Measurements from ENCODE around the gene NEDD4L.

Gene NEDD4L

GRCh38 chr18:58114766-58115165 is 70.7 kb downstream of the NEDD4L start:
- DNase-seq (ENCODE audit: low read depth in 2 of 2, low spot score in 1 of 2): no peak

DNA sequence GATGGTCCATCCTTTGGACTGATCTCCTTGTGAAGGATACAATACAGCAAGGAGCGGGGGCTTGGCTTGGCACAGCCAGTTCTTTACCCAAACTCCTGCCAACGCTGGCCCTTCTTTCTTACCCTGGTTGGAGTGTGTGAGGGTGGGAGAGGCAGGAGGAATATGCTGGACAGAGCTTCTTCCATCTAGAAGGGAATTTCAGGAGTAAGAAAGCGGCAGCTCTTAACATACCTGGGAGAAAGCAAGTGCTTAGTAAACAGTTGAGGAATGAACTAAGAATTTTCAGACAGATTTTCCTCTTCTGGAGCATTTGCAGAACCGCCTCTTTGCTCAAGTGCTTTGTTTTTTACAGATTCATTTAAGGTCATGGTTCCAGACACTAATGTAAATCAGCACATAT is 72.8 kb downstream of the NEDD4L start:
- no peak for DNase-seq (ENCODE audit: low read depth in 2 of 2, low spot score in 1 of 2)

- DNase-seq (ENCODE audit: low read depth in 2 of 2, low spot score in 1 of 2): no peak
Observed at GRCh38 chr18:58117786-58118403, 73.9 kb downstream of the NEDD4L start.

DNA sequence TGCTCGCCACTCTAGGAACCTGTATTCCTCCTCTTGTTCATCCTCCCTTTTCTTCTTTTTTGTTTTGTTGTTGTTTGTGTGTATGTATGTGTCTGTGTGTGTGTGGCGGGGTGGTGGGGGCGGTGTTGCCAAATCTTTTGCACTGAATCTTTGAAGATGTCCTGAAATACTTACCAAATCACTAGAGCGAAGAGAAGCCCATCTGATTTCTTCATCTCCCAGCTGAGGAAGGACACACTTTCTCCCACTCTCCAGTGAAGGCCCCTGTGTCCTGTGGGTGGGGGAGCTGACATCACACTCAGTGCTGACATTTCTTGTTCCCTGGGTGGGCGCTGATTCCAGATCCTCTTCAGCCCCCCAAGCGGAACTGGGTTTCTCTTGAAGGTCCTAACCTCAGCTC is 74.5 kb downstream of the NEDD4L start:
- no peak for DNase-seq (ENCODE audit: low read depth in 2 of 2, low spot score in 1 of 2)

DNA sequence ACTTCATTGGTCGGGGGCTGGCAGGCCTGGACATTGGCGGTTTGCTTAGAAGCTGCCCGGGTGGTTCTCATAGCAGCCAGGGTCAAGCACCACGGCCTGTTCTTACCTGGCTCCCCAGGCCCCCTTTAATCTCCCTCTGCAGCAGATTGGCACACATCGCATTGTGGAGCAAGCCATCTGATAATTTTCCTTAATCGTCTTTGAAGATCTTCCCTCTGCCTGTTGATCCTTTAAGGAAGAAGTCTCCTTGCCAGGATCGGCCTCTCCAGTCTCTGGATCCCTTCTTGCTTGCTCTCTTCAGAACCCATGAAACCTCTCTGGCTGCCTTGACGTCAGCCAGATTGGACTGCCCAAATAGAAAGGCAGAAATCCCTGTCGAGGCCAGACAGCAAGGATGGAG is 75.8 kb downstream of the NEDD4L start:
- DNase-seq (ENCODE audit: low read depth in 2 of 2, low spot score in 1 of 2): no peak

DNA sequence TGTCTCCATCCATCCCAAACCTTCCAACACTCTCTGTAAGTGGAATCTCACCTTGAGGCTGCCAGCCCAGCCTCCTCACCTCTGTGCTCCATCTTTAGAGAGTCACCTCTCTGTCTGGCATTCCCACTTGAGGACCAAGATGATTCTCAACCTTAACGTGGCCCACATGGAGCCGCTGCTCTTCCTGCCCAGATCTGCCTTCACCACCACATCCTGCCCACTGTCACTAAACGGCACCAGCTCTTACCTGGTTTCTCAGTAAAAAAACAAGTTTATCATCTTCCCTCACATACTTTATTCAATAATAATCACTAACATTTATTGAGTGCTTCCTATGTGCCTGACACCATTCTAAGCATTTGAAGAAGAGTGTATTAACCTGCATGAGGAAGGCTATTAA is 80.4 kb downstream of the NEDD4L start:
- DNase-seq (ENCODE audit: low read depth in 2 of 2, low spot score in 1 of 2): no peak

DNA sequence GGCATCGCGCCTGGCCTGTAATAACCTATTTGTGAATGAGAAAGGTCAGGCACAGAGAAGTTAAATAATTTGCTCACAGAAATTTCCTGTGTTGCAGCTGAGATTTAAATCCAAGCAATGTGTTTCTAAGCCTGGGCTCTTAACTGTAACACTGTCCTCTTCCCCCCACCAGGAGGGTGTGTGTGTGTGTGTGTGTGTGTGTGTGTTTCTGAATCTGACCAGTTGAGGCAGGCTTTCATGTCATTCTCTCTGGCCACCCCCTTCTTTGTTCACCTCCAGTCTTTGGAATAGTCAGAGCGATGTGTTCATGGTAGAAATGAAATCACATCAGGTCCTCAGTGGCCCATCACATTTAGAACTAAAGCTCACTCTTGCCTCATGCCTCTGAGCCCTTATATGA is 81.2 kb downstream of the NEDD4L start:
- no peak for DNase-seq (ENCODE audit: low read depth in 2 of 2, low spot score in 1 of 2)

DNA sequence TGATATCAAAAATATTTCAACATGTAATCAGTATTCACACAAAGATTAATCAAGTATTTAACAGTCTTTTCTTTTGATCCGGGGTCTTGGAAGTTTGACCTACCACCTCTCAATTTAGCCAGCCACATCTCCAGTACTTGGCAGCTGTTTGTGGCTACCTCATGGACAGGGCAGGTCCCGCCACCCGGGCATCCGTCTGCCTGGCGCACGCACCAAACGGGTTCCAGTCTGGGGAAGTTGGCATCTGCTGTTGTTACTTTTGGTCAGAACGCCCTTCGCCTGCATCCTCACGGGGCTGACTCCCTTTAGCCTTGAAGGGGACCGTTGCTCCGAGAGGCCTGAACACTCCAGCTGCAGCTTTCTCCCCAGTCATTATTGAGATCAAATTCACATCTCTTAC is 81.7 kb downstream of the NEDD4L start:
- DNase-seq (ENCODE audit: low read depth in 2 of 2, low spot score in 1 of 2): no peak

GRCh38 chr18:58128381-58129374 is 84.7 kb downstream of the NEDD4L start:
- no peak for DNase-seq (ENCODE audit: low read depth in 2 of 2, low spot score in 1 of 2)

DNA sequence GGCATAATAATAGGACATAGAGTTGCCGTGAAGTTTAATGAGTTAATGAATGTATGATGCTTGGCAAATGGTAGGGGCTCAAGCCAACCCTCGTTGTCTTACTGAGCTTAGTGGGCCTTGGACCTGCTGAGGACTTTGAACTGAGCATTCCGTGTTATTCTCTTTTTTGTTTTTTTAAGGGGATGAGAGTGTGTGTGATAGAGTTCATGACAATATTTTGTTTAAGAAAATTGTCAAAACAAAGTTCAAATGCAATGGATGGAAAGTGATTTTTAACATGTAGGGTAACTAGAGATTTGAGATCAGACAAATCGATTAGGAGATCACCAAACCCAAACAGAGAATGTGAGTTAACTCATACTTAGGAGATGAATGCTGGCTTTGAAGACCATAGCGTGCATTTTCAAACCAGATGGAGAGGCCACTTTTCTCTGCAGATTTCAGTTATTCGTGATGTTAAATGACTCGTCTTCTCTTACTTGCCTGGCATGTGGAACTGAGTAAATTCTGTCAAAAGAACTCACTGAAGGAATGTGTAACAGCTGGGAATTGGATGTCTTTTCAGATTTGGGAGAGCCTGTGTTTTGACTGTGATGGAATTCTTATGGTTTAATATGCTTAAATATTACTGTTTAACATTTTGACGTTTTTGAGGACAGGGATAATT is 88.7 kb downstream of the NEDD4L start:
- DNase-seq (ENCODE audit: low read depth in 2 of 2, low spot score in 1 of 2): no peak

DNA sequence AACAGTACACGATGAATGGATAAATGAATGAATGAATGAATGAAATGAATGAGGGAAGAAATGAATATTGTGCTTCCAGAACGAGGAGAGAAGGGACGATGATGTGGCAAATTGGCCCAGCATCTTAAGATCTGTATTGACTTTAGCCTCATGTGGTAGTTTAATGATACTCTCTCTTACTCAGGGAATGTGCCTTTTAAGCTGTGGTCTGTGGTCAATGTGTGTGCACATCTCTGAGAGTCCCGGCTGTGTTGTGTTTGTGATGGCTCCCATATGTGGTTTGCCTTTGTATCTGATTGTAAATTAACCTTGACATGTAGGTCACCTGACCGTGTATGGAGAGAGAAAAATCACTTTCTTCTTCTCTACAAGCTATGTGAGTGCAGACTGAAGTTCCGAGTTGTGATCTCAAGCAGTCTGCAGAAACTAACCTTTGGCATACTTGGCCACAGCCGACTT is 91.2 kb downstream of the NEDD4L start:
- DNase-seq (ENCODE audit: low read depth in 2 of 2, low spot score in 1 of 2): no peak

GRCh38 chr18:58135701-58136331 is 91.8 kb downstream of the NEDD4L start:
- DNase-seq (ENCODE audit: low read depth in 2 of 2, low spot score in 1 of 2): peak in 1 of 2 donors; percentile 21

DNA sequence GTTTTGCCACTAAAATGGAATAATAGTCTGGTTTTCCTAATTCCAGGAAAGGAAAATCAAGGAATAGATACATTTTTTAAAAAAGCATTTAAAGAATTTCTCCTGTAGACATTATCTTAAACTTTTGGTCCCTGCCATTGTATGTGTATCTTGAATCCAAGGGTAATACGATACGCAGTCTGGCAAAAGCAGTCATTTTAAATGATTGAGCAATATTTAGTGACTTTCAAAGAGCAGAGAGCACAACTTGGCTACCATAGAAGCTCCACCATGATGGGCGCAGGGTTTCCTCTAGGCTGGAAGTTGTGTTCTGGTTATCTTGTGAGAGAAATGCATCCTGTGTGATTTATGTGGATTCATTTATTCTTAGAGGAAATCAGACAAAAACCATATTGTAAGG is 92.9 kb downstream of the NEDD4L start:
- no peak for DNase-seq (ENCODE audit: low read depth in 2 of 2, low spot score in 1 of 2)

DNA sequence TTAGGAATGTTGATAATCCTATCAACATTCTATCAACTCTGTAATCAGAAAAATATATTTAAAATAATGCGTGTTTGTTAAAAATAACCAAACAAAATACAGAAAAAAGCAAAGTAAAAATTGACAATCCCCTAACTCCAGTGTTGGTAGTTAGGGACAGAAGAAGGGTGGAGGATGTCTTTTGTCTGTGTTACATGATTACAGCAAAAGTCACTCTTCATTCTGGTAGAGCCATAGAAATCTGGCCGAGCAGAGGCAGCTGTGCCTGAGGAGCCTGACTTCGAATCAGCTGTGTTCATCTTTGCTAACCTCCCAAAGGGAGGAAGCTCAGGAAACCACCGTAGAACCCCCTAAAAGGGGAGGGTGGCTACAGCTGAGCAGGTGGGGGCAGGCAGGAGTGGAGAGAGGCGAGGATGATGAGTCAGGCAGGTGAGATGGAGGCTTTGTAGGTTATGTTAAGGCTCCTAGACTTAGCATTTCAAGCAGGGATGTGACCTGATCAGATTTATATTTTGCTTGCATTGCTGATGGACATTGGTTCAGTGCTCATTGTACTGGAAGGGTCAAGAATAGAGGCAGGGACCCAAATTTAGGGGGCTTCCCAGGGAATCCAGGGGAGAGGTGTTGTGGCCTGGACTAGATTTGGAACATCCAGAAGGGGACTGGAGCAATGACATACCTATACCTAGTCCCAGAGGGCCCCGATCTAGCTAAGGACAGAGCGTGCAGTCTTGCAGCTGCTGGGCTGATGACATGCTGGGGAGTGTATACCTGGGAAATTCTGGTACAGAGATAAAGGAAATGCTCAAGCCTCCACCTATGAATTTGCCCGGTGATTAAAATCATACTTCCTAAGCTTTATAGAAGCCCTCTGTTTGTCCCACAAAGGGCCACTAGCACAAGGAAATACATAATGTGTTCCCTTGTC is 95.7 kb downstream of the NEDD4L start:
- DNase-seq (ENCODE audit: low read depth in 2 of 2, low spot score in 1 of 2): no peak

- no peak for DNase-seq (ENCODE audit: low read depth in 2 of 2, low spot score in 1 of 2)
Observed at GRCh38 chr18:58140387-58141325, 96.6 kb downstream of the NEDD4L start.

DNA sequence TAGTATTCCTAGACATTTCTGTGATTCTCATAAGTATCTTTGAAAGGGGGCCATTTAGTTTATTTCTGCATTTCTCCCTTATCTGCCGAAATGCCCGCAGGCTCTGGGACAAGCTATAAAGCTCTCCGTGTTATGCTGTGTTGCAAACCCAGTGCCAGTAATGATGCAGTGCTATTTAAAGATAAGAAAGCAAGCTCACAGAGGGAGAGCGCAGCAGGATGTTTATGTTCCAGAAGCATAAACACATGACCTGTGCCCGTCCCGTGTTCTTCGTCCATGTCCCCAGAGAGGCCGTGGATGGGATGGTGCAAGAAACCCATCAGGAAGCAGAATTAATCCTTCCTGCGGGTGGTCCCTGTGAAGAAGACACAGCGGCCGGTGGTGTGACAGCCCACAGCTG is 99.4 kb downstream of the NEDD4L start:
- DNase-seq (ENCODE audit: low read depth in 2 of 2, low spot score in 1 of 2): no peak

DNA sequence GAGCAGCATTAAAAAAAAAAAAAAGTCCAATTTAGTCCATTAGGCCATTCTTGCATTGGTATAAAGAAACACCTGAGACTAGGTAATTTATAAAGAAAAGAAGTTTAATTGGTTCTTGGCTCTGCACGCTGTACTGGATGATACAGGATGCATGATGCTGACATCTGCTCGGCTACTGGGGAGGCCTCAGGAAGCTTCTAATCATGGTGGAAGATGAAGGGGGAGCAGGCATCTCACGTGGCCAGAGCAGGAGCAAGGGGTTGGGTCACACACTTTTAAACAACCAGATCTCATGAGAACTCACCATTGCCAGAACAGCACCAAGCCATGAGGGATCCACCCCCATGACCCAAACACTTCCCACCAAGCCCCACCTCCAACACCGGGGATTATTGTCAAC is 100.1 kb downstream of the NEDD4L start:
- no peak for DNase-seq (ENCODE audit: low read depth in 2 of 2, low spot score in 1 of 2)

DNA sequence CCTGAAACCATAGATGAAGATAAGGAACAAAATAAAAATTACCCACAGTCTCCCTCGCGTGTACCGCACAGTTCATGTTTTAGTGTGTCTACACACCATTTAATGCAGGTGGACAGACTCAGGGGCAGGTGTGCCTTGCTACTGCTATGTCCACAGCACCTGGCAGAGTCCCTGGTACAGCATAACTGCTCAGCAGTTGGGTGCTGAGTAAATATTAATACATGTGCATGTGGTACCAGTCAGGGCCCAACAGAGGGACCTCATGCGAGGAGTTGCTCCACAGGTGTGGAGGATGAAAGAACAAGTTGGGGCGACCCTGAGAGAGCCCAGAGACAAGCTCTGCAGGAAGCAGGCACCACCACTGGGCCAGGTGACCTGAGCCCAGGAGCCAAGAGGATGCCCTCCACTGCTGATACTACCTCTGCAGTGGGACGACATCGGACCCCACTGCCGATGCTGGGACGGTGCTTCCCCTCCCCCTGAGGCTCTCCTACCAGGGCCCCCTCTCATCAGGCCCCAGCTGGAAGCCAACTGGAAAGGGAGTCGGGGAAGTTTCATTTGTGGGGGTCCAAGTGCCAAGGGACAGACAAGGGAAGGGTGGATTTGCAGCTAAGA is 100.8 kb downstream of the NEDD4L start:
- DNase-seq (ENCODE audit: low read depth in 2 of 2, low spot score in 1 of 2): no peak

- DNase-seq (ENCODE audit: low read depth in 2 of 2, low spot score in 1 of 2): no peak
Observed at GRCh38 chr18:58146099-58146498, 102.1 kb downstream of the NEDD4L start.
